ENCODE data around the gene TNRC6C.

Gene TNRC6C

DNA sequence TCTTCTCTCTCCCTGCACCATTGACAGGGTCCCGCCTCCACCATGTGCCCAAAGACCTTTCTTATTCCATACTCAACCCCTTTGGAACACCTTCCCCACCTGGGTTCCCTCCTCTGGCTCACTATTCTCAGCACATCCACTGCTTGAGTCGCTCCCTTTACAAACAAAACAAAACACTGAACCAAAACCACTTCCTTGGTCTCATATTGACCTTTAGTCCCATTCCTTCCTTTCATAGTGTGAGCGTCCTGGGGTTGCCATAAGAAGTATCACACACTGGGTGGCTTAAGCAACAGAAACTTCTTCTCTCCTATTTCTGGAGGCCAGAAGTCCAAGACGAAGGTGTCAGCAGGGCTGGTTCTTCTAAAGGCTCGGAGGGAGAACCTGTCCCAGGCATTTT is 6.1 kb upstream of the TNRC6C start:
- DNase-seq (ENCODE audit: low read depth): no peak
- TF ChIP-seq, protein P1, sequence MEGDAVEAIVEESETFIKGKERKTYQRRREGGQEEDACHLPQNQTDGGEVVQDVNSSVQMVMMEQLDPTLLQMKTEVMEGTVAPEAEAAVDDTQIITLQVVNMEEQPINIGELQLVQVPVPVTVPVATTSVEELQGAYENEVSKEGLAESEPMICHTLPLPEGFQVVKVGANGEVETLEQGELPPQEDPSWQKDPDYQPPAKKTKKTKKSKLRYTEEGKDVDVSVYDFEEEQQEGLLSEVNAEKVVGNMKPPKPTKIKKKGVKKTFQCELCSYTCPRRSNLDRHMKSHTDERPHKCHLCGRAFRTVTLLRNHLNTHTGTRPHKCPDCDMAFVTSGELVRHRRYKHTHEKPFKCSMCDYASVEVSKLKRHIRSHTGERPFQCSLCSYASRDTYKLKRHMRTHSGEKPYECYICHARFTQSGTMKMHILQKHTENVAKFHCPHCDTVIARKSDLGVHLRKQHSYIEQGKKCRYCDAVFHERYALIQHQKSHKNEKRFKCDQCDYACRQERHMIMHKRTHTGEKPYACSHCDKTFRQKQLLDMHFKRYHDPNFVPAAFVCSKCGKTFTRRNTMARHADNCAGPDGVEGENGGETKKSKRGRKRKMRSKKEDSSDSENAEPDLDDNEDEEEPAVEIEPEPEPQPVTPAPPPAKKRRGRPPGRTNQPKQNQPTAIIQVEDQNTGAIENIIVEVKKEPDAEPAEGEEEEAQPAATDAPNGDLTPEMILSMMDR (IDR thresholded peaks at IDR 0.05; ENCODE audit: low read depth, low read length, missing control alignments): no peak
- no peak overlapping the region for H3K4me3 ChIP-seq (ENCODE audit: low read depth, low read length)
- in situ Hi-C loops (cut with HindIII; ENCODE audit: low sequenced_read_pairs): no loop called here

- TF ChIP-seq, protein P1 (IDR thresholded peaks at IDR 0.05; ENCODE audit: low read depth, low read length, missing control alignments): no peak
- in situ Hi-C loops (cut with HindIII; ENCODE audit: low sequenced_read_pairs): no loop called here
- no peak for DNase-seq (ENCODE audit: low read depth)
- H3K4me3 ChIP-seq (ENCODE audit: low read depth, low read length): peak overlapping the region; percentile 66
Measured at GRCh38 chr17:77957235-77957856, 1.2 kb upstream of the TNRC6C start.

DNA sequence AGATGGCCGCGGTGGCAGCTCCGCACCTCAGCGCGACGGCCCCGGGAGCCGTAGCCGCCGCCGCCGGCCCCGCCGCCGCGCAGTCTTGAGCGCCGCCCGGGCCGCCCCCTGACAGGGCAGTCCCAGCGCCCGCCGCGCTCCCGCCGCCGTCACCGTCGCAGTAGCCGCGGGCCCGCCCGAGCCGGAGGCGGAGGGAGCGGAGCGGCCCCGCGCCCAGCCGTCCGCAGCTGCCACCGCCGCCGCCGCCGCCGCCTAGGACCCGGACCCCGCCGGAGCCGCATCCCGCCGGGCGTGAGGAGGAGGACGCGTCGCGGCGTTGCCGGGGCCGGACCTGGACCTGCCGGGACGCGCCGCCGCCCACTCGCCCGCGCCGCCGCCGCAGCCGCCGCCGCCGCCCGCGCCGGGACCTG is 218 bp downstream of the TNRC6C start:
- no peak for DNase-seq (ENCODE audit: low read depth)
- TF ChIP-seq, protein P1 (IDR thresholded peaks at IDR 0.05; ENCODE audit: low read depth, low read length, missing control alignments): no peak
- in situ Hi-C loops (cut with HindIII; ENCODE audit: low sequenced_read_pairs): no loop called here
- H3K4me3 ChIP-seq (ENCODE audit: low read depth, low read length): peak overlapping the region; percentile 66

DNA sequence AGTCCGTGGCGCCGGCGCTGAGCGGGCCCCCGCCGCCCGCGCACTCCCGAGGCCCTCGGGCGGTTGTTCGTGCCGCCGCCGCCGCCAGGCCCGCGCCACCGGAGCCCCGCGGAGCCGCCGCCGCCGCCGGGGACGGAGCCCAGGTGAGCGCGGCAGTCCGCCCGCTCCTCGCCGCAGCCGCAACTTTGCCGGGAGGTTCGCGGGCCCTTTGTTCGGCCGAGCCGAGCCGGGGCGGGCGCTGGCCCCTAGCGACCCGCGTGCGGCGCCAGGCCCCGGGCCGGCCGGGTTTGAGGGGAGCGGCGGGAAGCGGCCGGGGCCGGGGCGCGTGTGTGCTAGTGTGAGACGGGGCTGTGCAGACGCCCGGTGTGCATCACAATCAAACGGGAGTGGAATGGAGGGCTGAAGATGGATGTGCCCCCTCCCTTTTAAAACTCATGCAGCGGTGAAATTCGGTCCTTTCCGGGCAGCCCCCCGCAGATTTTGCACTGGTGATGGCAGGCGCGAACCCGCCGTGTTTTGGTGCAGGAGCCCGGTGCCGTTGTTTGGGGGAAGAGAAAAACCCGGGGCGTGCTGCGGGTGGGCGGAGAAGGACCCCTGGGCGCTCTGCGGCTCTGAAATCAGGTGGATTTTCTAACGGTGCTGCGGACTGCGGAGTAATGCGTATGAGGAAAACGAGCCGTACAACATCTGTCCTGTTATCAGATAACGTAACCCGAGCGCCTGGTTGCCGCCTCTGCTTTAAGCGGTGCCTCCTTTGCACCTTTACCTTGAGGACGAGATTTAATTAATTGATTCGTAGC is 823 bp downstream of the TNRC6C start:
- DNase-seq (ENCODE audit: low read depth): no peak
- H3K4me3 ChIP-seq (ENCODE audit: low read depth, low read length): peak overlapping the region; percentile 71
- TF ChIP-seq, protein P1 (IDR thresholded peaks at IDR 0.05; ENCODE audit: low read depth, low read length, missing control alignments): no peak
- in situ Hi-C loops (cut with HindIII; ENCODE audit: low sequenced_read_pairs): no loop called here

GRCh38 chr17:77959926-77960521 is 1.5 kb downstream of the TNRC6C start:
- DNase-seq (ENCODE audit: low read depth): peak; percentile 33
- in situ Hi-C loops (cut with HindIII; ENCODE audit: low sequenced_read_pairs): no loop called here

GRCh38 chr17:77961741-77962140 is 3.2 kb downstream of the TNRC6C start:
- H3K4me3 ChIP-seq (ENCODE audit: low read depth, low read length): no peak overlapping the region
- in situ Hi-C loops (cut with HindIII; ENCODE audit: low sequenced_read_pairs): no loop called here
- no peak for DNase-seq (ENCODE audit: low read depth)
- TF ChIP-seq, protein P1 (IDR thresholded peaks at IDR 0.05; ENCODE audit: low read depth, low read length, missing control alignments): no peak

More at GRCh38 chr17:77959926-77960521, 1.5 kb downstream of the TNRC6C start:
- TF ChIP-seq, protein P1 (IDR thresholded peaks at IDR 0.05; ENCODE audit: low read depth, low read length, missing control alignments): no peak
- peak overlapping the region; percentile 71 for H3K4me3 ChIP-seq (ENCODE audit: low read depth, low read length)
